ENCODE results near the gene UBE2D3.
"Not testable (repeated sequence)": the region's sequence is repeated elsewhere in the genome, so short reads cannot be mapped to it uniquely, and the experiment has no call there.

The UBE2D3 gene

GRCh38 chr4:102826890-102827673 lies at the start of gene UBE2D3:
Gene UBE2D3 (minus strand): TSS chr4:102827551. CDS start chr4:102826508, 1,043 bp downstream.
- peak; percentile 93 for DNase-seq (ENCODE audit: low read depth in 2 of 2)

DNA sequence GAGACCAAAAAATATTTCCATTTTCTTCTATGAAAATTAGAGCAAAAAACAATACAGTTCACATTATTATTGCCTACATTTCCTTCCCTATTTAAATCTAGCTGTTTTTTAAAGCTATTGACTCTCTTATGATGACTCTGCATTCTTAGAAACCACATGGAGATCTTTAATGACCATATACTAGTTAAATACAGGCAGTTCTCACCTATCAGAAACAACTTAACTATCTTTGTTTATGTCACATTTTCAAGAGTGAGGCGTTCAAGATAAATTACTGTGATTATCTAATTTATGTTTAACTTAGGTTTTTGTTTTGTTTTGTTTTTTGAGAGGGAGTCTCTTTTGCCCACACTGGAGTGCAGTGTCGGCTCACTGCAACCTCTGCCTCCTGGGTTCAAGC lies 44.4 kb upstream of the UBE2D3 start:
- DNase-seq (ENCODE audit: low read depth in 2 of 2): no peak

GRCh38 chr4:102869569-102870197 lies 42.3 kb upstream of the UBE2D3 start:
- DNase-seq (ENCODE audit: low read depth in 2 of 2): peak in 1 of 2 donors; percentile 61

GRCh38 chr4:102868781-102869568 lies 41.6 kb upstream of the UBE2D3 start, which contains the start of gene CISD2:
Gene CISD2 (plus strand): TSS chr4:102868992. CDS start chr4:102869085, 93 bp downstream.
- peak; percentile 80 to 83 for DNase-seq (ENCODE audit: low read depth in 2 of 2)

- peak in 1 of 2 donors; percentile 23 for DNase-seq (ENCODE audit: low read depth in 2 of 2)
Observed at GRCh38 chr4:102868153-102868780, 40.9 kb upstream of the UBE2D3 start.

GRCh38 chr4:102867278-102868152 lies 40.2 kb upstream of the UBE2D3 start:
- no peak for DNase-seq (ENCODE audit: low read depth in 2 of 2)

- DNase-seq (ENCODE audit: low read depth in 2 of 2): not testable (repeated sequence)
Observed at GRCh38 chr4:102865327-102865726, 38.0 kb upstream of the UBE2D3 start.

DNA sequence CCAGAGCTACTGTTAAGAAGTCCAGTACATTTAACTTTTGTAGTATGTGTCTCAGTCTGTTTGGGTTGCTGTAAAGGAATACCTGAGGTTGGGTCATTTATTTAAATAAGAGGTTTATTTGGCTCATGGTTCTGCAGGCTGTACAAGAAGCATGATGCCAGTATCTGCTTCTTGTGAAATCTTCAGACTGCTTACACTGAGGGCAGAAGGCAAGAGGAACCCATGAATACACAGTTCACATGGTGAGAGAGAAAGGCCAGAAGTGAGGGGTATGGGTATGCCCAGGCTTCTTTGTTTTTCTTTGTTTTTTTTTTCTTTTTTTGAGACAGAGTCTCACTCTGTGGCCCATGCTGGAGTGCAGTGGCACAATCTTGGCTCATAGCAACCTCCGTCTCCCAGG lies 35.4 kb upstream of the UBE2D3 start:
- no peak for DNase-seq (ENCODE audit: low read depth in 2 of 2)

DNA sequence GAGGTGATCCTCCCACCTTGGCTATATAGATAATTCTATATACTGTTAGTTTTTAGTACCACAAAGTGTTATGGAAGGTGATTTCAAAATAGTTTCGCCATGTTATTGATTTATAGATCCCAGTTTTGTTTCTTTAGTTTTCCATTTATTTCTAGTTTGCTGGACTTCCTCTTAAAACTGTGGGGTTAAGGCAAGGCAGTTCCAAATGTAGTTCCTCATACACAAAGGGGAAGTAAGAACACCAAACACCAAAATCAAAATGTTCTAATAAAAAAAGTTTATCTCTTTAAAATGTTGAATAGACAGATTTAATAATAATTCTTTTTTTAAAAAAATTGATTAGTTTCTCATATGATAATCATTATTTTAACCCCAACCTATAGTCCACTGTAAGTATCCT lies 34.7 kb upstream of the UBE2D3 start:
- no peak for DNase-seq (ENCODE audit: low read depth in 2 of 2)

GRCh38 chr4:102860611-102861324 lies 33.4 kb upstream of the UBE2D3 start:
- no peak for DNase-seq (ENCODE audit: low read depth in 2 of 2)

DNA sequence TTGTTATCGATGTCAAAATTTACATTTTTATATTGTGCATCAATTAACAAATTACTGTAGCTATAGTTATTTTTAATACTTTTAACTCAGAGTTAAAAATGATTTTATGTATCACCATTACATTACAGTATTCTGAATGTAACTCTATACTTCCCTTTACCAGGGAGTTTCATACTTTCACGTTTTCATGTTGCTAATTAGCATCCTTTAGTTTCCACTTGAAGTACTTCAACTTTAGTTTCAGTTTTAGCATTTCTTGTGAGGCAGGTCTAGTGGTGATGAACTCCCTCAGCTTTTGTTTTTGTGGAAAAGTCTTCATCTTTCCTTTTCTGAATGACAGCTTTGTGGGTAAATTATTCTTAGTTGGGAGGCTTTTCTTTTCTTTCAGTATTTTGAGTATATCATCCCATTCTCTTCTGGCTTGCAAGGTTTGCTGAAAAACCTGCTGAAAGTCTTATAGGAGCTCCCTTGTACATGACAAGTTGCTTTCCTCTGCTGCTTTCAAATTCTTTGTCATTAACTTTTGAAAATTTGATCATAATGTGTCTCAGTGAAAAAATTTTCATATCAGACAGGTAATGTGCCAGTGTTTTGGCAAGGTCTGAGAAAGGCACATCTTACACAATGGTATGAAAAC lies 31.6 kb upstream of the UBE2D3 start:
- no peak for DNase-seq (ENCODE audit: low read depth in 2 of 2)

DNA sequence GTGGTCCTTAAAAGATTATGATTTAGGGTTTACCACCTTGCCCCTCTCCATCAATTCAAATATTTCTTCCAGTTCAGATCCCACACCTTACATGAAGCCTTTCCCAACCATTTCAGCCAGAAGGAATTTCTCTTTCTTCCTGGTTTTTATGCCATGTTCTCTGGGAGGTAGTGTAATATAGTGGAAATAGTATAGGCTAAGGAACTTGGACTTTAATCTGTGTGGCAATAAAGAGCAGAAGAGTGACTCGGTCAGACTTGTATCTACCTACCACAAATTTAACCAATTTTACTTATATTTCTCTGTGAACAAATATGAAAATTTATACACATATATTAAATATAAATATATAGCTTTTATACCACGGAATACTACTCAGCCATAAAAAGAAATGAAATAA lies 23.0 kb upstream of the UBE2D3 start:
- no peak for DNase-seq (ENCODE audit: low read depth in 2 of 2)

DNA sequence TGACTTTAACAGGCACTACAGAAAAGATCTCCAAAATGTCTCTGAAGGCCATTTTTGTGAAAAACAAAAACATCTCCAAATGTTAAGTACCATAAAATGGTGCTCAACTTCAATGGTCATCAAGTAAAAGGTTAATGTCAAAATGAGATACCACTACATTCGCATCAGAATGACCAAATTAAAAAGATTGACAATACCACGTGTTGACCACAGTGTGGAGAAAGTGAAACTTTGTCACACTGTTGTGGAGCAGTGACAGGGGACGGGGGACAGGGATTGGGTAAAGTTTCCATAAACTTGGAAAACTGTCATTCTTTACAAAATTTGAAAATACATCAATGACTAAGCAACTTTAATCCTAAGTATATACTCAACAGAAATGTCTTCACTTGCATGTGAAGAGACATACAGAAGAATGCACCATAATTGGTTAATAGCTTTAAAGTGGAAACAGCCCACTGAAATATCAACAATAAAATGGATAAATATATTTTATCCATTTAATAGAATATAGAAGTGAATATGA lies 22.3 kb upstream of the UBE2D3 start:
- no peak for DNase-seq (ENCODE audit: low read depth in 2 of 2)

DNA sequence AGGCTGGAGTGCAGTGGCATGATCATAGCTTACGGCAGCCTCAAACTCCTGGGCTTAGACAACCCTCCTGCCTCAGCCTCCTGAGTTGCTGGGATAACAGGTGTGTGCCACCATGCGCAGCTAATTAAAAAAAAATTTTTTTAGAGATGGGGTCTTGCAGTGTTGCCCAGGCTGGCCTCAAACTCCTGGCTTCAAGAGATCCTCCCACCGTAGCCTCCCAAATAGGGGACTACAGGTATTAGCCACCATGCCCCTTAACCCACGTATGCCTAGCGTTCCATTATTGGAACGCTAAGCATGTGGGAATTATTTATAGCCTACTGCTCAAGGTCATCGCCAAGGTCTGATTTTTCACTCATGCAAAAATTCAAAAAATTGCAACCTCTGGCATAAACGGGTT lies 20.3 kb upstream of the UBE2D3 start:
- DNase-seq (ENCODE audit: low read depth in 2 of 2): no peak

DNA sequence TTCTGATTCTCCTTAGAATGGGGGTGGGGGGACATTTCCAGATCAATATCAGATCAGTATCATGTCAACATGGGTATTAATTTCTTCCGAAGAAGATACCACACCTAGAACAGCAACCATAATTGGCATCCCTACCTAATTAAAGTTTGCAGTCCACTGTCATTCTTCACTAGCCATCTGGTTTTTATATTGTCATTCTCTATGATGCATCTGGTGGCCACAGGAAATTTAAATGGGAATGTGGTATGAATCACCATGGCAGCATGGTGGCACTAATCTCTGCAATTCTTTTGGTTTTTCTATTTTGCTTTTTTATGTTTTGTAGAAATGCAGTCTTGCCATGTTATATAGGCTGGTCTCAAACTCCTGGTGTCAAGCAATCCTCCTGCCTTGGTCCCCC lies 16.6 kb upstream of the UBE2D3 start:
- no peak for DNase-seq (ENCODE audit: low read depth in 2 of 2)

DNA sequence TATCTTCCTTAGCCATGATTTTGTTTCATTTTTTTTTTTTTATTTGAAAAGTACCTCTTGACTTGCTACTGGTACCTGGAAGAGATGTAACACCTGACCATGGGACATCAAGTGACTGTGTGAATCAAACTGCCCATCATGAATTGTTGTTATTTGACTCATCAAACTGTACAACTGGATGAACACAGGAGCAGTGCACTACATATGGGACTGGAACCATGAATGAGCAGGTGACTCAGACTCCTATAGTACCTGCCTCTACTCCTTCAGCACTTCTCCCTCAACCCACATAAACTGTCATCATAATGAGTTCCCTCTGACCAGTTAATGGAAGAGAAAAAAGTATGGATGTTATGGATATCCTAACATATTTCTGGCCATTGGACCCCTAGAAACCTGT lies 15.9 kb upstream of the UBE2D3 start:
- no peak for DNase-seq (ENCODE audit: low read depth in 2 of 2)

DNA sequence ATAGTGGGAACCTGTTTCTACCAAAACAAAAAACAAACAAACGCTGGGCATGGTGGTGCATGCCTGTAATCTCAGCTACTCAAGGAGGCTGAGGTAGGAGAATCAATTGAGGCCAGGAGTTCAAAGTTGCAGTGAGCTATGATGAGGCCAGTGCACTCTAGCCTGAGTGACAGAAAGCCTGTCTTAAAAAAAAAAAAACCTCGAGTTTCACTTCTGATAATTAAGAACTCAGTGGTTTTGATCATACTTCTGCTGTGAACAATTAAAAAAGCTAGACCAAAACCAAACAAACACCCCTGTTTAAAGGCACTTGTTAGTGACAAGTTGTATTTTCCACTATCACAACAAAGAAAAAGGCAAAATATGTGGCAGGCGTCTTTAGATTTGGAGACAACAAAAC lies 15.0 kb upstream of the UBE2D3 start:
- DNase-seq (ENCODE audit: low read depth in 2 of 2): no peak

- no peak for DNase-seq (ENCODE audit: low read depth in 2 of 2)
Observed at GRCh38 chr4:102836596-102836995, 9.2 kb upstream of the UBE2D3 start.

- no peak for DNase-seq (ENCODE audit: low read depth in 2 of 2)
Observed at GRCh38 chr4:102832667-102833066, 5.3 kb upstream of the UBE2D3 start.

- no peak for DNase-seq (ENCODE audit: low read depth in 2 of 2)
Observed at GRCh38 chr4:102832105-102832504, 4.8 kb upstream of the UBE2D3 start.

All from stimulated activated CD4-positive, alpha-beta T cell treated with anti-CD3 and anti-CD28 coated beads, Interleukin-1b, Interleukin-23, amount 100 ng/mL, for 4 hours (primary cell).